ENCODE results near the gene CPZ.

Gene CPZ

DNA sequence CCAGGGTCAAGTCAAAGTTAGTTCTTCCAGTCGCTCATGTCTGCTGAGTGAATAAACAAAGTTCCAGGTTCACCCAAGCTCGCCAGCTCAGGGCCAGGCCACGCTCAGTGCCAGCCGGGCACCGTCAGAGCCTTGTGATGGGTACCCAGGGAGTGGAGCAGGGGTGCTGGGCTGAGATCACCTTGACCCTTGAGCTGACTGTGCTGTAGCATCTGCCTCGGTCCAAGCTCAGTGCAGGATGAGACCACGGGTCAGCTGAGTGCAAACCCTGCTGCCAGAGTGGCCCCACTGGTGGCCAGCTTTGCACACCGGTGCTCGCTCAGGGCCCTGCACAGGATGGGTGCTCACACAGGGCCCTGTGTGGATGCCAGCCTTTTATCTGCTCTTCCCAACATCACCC, 4.3 kb downstream of the CPZ start:
- DNase-seq = no peak

DNA sequence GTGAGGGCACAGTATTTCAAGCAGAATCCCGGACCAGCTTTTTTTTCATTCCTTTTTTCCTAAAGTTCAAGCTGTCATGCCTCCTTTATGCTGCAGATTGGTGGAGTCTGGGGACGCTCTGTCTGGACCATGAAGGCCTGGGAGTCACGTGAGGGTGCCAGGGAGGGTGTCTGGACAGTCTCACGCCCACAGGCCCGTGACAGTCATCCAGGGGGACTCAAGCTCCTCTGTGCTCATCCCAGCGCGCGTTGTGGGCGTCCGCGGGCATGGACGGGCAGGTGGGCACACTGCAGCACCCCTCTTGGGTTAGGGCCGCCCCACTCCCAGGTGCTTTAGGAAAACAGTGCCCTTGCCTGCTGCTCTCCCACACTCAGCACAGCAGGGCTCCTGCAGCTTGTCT, 4.8 kb downstream of the CPZ start:
- DNase-seq = no peak

DNA sequence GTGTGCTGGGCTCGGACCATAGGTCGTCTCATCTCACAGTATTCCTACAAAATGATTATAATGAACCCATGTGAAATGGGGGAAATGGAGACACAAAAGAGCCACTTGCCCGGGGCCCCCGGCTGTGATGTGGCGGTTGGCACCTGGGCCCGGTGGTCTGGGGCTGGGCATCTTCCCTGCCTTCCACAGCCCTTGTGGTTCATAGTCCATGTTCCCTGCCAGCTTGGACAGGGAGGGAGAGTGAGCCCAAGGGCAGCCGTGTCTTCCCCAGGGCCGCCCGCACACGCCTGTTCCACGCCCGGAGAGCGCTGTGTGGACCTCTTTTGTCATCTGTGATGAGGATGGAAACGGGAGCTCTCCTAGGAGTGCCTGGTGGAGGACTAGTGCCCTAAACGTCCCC, 5.2 kb downstream of the CPZ start:
- no peak for DNase-seq

DNA sequence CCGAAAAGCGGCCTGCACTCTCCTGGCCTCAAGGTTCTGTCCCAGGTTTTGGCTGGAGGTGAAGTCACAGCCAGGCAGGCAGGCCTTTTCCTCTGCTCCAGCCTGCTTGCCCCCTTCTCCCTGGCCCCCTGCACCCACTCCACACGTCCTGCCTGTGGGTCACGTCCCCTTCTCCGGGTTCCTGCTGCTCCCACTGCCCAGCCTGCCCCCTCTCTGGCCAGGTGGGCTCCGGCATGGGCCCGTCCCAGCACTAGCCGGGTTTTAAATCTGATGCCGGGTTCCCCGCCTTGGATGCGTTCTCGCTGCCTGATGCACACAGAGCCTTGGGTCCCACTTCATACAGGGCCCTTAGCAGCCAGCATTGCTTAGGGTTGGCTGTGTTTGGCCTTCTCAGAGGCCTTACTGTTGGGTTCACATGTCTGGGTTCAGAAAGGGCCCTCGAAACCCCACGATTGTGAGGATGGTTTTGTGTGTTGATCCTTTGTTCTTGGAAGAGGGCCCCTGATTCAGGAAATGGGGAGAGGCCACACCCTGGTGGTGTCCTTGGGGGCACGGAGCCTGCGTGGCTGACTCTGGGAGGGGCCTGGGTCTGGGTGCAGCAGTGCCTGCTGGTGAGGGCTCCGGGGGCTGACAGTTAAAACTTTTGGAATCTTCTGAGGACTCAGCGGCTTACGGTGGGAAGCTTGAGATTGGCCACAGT, 6.0 kb downstream of the CPZ start:
- no peak for DNase-seq

DNA sequence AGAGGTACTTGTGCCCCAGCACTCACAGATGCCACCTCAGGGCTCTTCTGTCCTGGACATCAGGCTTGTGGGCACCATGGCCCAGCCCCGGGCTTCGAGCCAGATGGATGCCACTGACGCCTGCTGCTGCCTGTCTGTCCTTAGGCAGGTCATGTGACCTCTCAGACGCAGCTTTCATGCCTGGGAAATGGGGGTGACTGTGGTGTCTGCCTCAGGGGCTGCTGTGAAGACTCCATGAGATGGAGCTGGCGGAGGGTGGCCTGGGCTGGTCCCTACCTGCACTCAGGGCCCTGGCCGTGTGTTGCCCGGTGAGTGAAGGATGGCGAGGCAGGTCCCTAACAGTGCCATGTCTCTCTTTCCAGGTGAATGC, 6.5 kb downstream of the CPZ start:
- DNase-seq = no peak

DNA sequence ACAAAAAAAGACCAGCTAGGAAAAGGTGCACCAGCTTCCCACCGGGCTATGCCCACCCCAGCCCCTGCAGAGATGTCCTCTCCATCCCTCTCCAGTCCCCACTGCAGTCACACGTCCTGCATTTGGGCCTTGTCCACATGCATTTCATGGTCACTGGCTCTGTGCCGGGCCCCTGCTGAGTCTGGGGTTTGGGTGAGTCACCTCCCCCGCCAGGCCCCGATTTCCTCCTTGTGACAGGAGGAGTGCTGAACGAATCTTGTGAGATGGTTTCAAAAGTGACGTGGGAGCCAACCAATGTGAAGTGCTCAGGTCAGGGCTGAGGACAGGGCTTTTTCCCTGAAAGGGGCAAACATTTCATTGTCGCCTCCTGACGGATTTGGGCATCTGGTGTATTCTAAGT, 7.1 kb downstream of the CPZ start:
- DNase-seq = no peak

DNA sequence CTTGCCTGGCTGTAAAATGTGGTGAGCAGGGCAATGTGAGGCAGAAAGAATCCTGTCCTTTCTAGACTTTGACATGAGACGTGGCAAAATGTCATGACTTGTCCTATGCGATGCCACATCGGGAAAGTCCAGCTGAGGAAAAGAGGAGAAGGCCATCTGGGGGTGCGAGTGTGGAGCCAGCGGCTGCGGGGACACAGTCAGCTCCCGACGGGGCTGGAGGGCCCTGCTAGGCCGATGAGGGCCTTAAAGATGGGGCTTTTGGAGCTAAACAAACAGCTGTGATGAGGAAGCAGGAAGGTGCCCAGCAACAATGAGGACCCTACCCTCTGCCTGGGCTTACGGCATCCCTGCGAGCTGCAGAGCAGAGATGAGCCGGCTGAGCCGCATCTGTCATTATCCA, 7.7 kb downstream of the CPZ start:
- no peak for DNase-seq

DNA sequence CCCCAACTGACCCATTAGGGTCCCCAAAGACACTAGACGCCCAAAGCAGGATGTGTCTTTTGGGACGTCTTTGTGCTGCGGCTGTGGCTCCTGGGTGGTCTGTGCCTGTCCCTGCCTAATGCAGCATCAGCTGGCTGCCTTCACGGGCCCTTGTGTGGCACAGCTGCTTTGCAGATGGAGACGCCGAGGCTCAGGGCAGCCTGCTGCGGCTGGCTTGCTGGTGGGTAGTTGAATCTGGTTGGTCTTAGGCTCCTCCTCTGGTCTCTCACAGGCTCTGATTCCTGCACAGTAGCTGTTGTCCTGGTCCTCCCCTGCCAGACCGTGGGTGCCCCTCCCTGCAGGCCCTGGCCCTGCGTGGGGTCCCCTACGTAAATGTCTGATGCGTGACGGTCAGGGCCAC, 8.1 kb downstream of the CPZ start:
- DNase-seq = no peak

DNA sequence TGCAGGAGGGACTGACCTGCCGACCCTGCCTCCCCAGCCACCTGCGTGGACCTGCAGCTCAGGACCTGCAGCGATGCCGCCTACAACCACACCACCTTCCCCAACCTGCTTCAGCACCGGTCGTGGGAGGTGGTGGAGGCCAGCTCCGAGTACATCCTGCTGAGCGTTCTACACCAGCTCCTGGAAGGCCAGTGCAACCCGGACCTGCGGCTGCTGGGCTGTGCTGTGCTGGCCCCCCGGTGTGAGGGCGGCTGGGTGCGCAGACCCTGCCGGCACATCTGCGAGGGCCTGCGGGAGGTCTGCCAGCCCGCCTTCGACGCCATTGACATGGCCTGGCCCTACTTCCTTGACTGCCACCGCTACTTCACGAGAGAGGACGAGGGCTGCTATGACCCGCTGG, 8.5 kb downstream of the CPZ start:
- DNase-seq = no peak

DNA sequence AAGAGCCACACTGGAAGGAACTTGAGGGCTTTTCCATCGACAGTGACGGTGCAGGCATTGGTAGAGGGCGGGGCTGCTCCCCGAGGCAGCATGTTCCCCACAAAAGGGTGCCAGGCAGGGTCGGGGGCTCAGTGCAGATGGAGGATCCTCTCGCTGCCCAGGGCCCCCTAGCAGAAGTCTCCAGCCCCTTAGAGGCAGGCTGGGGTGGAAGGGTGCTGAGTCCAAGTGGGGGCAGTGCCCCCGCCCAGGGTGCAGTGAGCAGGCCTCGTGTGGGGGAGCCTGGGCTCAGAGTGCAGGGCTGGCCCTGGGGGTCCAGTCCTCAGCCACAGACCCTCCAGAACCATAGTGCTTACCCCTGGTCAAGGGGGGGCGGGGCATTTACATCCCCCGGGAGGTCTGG, 9.0 kb downstream of the CPZ start:
- no peak for DNase-seq

DNA sequence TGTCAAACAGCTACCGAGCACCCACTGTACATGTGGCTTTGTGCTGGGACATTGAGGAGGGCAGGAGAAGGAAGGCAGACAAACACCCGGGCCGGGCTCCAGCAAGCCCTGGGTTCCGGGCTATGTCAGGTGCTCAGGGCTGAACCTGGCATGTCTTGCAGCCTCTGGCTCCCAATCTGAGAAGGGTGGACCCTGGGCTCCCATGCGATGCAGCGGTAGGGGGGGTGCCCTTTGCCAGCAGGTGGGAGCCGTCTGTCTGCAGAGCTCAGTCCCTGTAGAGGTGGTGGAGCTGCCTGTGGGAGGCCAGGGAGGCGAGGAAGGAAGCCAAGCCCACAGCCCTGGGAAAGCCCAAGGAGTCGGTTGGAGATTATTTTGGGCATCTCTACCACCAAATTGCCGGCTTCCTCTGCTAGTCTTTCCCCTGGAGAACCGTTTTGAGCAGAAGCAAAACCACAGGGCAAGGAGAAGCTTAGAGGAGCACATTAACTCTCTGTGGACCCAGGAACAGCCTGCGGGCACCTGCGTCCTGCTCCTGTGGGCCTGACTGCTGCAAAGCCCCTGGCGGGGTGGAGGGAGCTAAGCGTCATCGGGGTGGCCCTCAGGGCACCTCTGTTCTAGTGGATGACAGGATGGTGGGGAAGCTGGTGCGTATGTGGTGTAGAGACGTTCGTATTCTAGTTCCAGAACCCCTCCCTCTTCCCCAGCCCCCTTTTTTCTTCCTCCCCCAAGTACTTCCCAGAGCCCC, 10.3 kb downstream of the CPZ start:
- no peak for DNase-seq

DNA sequence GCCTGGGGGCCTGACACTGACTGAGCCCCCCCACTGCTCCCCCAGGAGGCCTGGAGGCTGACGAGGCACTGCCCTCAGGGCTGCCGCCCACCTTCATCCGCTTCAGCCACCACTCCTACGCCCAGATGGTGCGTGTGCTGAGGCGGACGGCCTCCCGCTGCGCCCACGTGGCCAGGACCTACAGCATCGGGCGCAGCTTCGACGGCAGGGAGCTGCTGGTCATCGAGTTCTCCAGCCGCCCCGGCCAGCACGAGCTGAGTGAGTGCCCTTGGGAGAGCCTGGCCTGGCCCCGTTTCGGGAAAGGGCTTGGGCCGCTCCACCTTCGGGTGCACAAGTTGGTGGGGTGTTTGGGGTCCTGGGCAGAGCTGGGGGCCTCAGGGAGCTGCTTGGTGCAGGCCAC, 11.4 kb downstream of the CPZ start:
- DNase-seq = no peak

DNA sequence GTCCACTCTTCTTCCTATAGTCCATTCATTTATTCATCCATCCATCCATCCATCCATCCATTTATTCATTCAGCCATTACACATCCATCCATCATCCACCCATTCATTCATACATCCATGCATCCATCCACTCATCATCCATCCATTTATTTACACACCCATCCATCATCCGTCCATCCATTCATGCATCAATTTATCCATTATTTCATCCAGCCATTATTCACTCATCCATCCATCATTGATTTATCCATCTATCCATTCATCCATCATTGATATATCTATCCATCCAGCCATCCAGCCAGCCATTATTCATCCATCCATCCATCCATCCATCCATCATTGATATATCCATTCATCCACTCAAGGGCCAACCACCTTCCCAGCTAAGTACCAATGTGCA, 12.7 kb downstream of the CPZ start:
- no peak for DNase-seq

DNA sequence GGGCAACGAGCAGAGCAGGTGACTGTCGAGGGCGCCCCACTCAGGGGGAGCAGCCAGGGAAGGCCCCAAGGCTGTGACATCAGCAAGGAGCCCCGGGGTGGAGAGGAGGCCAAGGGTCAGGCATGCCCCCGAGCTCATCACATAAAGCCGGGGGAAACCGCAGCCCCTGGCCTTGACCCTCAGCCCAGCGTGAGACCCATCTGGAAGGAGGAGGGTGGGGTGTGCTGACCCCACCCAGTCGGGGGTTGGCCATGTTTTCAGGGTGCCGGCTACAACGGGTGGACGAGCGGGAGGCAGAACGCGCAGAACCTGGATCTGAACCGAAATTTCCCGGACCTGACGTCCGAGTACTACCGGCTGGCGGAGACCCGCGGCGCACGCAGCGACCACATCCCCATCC, 13.9 kb downstream of the CPZ start:
- no peak for DNase-seq

DNA sequence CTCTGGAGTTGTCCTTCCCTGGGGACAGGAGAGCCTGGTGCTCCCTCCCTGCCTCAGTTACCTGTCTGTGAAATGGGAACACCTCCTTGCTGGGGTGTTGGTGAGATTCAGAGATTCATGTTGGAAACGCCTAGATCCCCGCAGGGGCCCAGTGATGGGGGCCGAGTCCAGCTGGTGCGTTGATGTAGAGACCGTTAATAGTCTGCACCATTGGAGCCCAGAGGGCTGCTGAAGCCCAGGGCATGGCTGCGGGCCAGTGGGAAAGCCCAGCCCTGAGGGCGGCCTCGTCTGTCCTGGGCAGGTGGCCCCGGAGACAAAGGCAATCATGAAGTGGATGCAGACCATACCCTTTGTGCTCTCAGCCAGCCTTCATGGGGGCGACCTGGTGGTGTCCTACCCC, 14.4 kb downstream of the CPZ start:
- DNase-seq = no peak

DNA sequence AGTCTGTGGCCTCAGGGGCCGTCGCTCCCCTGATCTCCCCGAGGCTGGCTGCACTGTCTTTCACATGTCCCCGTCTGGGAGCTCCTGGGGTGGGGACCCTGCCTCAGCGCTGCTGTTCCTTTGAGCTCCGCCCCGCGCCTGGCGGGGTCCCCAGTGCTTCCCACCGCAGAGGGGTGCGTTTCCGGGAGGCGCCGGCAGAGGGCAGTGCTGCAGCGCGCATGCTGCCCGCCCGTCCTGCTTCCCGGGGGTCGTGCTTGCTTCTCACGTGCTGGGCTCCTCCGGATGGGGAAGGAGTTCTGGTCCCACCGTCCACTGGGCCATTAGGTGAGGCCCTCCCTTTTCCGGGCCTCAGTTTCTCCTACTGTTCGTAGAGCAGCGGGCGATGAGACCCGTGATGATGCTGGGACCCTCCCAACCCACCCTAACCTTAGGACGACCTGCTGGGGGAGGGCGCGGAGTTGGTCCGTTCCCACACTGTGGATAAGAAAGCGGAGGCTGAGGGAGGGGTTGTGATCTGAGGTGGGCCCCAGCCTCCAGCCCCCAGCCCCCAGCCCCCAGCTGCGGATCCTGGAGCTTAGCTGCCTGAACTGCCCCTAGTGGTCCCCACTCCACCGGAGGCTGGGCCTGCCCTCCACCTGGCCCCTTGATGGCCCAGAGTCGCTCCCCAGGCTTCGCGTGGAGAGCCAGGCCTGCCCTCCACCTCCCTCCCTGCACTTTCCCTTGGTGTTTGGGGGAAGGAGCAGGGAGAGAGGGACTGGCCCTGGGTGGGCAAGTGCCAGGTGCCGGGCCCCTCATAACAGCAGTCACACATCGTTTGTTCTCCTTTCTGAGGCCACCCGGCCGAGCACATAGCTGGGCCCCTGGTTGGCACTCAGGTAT, 15.3 kb downstream of the CPZ start:
- no peak for DNase-seq

DNA sequence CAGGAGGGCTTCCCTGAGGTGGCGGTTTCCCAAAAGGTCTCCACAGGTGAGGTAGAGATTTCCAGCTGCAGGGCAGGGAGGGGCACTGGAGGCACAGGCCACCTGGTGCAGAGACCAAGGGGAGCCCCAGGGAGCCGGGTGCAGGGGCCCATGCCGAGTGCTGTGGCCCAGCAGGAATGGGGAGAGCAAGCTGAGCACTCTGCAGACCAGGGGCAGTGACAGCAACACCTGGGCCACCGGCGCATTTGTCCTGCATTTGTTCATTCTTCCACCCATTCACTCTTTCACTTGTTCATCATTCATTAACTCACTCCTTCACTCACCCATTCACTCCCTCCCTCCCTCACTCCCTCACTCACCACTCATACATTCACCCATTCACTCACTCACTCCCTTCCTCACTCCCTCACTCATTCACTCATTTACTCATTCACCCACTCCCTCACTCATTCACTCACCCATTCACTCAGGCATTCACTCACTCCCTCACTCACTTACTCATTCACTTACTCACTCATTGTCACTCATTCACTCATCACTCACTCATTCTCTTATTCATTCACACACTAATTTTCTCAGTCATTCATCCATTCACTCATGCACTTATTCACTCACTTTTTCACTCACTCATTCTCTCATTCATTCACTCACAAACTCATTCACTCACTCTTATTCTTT, 16.3 kb downstream of the CPZ start:
- DNase-seq = no peak

DNA sequence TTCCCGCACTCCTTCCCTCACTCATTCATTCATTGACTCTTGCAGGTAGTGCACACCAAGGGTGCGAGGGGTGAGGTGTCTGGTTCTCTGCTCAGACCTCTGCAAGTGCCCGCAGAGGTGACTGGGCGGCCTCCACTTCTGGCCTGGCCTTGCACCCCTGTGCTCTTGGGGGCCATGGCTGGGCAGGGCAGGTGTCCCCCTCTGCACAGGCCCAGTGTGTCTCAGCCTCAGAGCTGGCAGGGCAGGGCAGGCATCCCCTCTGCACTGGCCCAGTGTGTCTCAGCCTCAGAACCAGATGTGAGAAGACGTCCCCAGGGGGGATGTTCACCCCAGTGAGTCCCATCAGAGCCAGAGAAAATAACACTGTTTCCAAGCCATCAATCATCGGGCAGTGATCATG, 16.8 kb downstream of the CPZ start:
- no peak for DNase-seq

DNA sequence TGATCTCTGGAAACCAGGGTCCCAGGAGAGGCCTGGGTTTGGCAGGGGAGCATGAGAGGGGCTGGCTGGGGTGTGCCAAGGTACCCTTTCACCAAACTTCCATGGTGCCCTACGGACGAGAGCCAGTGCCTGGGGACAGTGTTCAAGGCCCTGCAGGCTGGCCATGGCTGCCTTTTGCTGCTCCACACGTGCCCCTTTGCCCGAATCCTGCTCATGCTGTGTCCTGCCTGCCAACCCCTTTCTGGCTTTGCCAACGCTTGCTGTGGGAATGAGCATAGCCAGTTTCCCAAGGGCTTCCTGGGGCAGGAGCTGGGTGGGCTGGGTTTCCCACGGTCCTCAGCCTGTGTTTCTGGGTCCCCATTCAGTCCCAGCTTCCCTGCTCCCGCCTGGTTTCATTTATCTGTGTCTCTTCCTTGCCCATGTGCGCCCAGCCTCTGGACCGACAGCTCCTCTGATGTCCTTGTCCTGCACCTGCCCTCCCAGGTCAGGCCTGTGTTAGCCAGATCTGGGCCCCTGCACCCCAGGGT, 17.3 kb downstream of the CPZ start:
- DNase-seq = no peak

DNA sequence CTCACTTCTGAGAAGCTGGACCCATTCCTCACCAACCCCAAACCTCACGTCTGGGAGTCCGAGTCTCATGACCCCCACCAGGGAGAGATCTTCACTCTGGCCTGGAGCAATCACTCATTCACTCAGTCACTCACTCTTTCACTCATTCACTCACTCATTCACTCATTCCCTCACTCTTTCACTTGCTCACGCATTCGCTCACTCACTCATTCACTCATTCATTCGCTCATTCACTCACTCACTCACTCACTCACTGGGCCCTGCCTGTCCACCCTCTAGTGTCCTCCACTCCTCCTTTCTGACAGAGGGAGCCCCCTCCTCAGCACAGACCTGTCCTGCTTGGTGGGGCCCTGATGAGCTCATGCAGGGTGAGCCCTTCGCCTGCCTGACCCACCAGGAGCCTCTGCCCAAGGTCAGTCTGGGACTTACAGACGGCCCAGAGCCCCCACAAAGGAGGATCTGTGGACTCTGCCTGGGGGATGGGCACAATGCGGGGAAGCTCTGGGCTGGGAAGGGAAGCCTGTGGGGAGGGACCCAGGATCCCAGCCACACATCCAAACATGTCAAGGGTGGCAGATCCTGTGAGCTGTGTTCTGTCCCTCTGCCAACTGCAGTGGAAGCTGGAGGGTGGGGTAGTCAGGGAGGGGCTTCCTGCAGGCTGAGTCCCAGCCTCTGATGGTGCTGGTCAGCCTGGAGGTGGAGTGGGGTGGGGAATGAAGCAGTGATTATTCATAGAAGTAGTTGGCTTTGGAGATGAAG, 18.5 kb downstream of the CPZ start:
- DNase-seq = no peak

DNA sequence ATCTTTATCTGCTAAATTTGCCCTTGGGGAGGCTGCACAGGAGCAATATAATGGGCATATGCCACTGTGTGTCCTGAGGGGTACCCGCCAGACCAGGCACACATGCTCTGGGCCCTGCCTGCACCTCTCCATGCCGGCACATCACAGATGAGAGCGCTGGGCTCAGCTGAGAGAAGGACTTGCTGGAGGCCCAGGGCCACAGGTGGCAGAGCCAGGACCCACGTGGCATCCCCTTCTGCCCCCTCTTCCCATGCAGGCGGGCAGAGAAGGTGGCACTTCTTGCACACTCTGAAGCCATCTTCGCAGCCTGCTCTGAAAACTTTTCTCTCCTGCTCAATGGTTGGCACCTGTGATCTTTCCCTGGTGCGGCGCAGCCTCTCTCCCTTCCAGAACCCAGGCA, 20.1 kb downstream of the CPZ start:
- DNase-seq = no peak

Measured in NCI-H187 (cell line).